ENCODE measurements around the gene RASGRP2. TPM values are rescaled to one million over a fixed set of nuclear protein-coding genes. Genes with fewer than 3 reads are reported as not detected.

Gene RASGRP2
- total RNA-seq, 1 experiment from 2014 or later: not detected

- BruUV-seq (replicated peaks): no TSS peak
- Histone ChIP-seq H4K20me1 (ENCODE audit: low read length) (no peaks in the 10 kb centered on the region), H3K9me2 (replicated peaks; ENCODE audit: low read length) (no peaks in the 10 kb centered on the region), H3K27ac (ENCODE audit: low read length) (no peak overlapping the region), H3K4me3 (ENCODE audit: low read length) (no peak overlapping the region), H2AFZ (ENCODE audit: low read length) (no peak overlapping the region), H3K36me3 (ENCODE audit: low read depth, low read length) (no peaks in the 10 kb centered on the region), H3K4me1 (ENCODE audit: insufficient read depth, low read length) (no peaks in the 10 kb centered on the region), H3K9ac (ENCODE audit: low read length) (no peak overlapping the region), H3K79me2 (ENCODE audit: low read length) (no peaks in the 10 kb centered on the region), H3K4me2 (ENCODE audit: low read length) (no peak overlapping the region), H3F3A (ENCODE audit: low read length, unreplicated experiment) (no peaks in the 10 kb centered on the region), H3K9me3 (ENCODE audit: low read length) (no peaks in the 10 kb centered on the region), H3K27me3 (ENCODE audit: low read length) (peaks cover 21% of the 10 kb centered on the region)
- TF ChIP-seq EZH2 (IDR thresholded peaks at IDR 0.05; ENCODE audit: low read length, unreplicated experiment) (no peak), EZH2phosphoT487 (IDR thresholded peaks at IDR 0.05; ENCODE audit: borderline replicate concordance, low read length) (no peak), CTCF (conservative IDR thresholded peaks at IDR 0.05; ENCODE audit: low read depth, low read length) (no peak)
- ChIA-PET POLR2A (ENCODE audit: unreplicated experiment) (no interaction called here), CTCF (no interaction called here)
- ATAC-seq (no peak), DNase-seq (no peak)
- intact Hi-C loops (cut with micrococcal nuclease): no loop called here
Observed at GRCh38 chr11:64684357-64684756, 59.6 kb downstream of the RASGRP2 start.

GRCh38 chr11:64681171-64681570 lies 62.8 kb downstream of the RASGRP2 start:
- no peak for ATAC-seq

More at GRCh38 chr11:64681171-64681570, 62.8 kb downstream of the RASGRP2 start:
- no peaks in the 10 kb centered on the region for H3K79me2 ChIP-seq (ENCODE audit: low read length)
- intact Hi-C loops (cut with micrococcal nuclease): no loop called here
- H3K36me3 ChIP-seq (ENCODE audit: low read depth, low read length): no peaks in the 10 kb centered on the region
- CTCF ChIA-PET: no interaction called here
- no peaks in the 10 kb centered on the region for H4K20me1 ChIP-seq (ENCODE audit: low read length)
- H3K9me2 ChIP-seq (replicated peaks; ENCODE audit: low read length): no peaks in the 10 kb centered on the region
- no peak overlapping the region for H3K4me3 ChIP-seq (ENCODE audit: low read length)
- no TSS peak for BruUV-seq (replicated peaks)
- H3F3A ChIP-seq (ENCODE audit: low read length, unreplicated experiment): no peaks in the 10 kb centered on the region
- no peak overlapping the region for H3K9ac ChIP-seq (ENCODE audit: low read length)
- POLR2A ChIA-PET (ENCODE audit: unreplicated experiment): no interaction called here
- H3K4me2 ChIP-seq (ENCODE audit: low read length): no peak overlapping the region
- H3K9me3 ChIP-seq (ENCODE audit: low read length): no peaks in the 10 kb centered on the region
- no peaks in the 10 kb centered on the region for H3K4me1 ChIP-seq (ENCODE audit: insufficient read depth, low read length)
- no peak for DNase-seq
- TF ChIP-seq EZH2 (IDR thresholded peaks at IDR 0.05; ENCODE audit: low read length, unreplicated experiment) (no peak), EZH2phosphoT487 (IDR thresholded peaks at IDR 0.05; ENCODE audit: borderline replicate concordance, low read length) (no peak), CTCF (conservative IDR thresholded peaks at IDR 0.05; ENCODE audit: low read depth, low read length) (no peak)
- no peak overlapping the region for H2AFZ ChIP-seq (ENCODE audit: low read length)
- H3K27me3 ChIP-seq (ENCODE audit: low read length): peaks cover 51% of the 10 kb centered on the region
- H3K27ac ChIP-seq (ENCODE audit: low read length): no peak overlapping the region

All from PC-3 (cell line).